HG03060 (cell line): ENCODE data around the gene ZDHHC8.

Source experiments
- ATAC-seq: cut with Tn5 transposase; IDR thresholded peaks from one replicate; pipeline ENCODE4 v1.9.1; 2021; ENCODE audit warnings: low read depth, moderate number of reproducible peaks; ENCODE audit not compliant: unreplicated experiment

Gene ZDHHC8

GRCh38 chr22:20140521-20140964 lies 8.9 kb downstream of the ZDHHC8 start:
- ATAC-seq: no peak

GRCh38 chr22:20141186-20142077 lies 9.8 kb downstream of the ZDHHC8 start:
- no peak for ATAC-seq

- no peak for ATAC-seq
Measured at GRCh38 chr22:20142711-20143621, 11.4 kb downstream of the ZDHHC8 start.

GRCh38 chr22:20143883-20144665 lies 12.5 kb downstream of the ZDHHC8 start:
- no peak for ATAC-seq

GRCh38 chr22:20145206-20145831 lies 13.7 kb downstream of the ZDHHC8 start:
- no peak for ATAC-seq

- ATAC-seq: no peak
Measured at GRCh38 chr22:20145832-20146223, 14.2 kb downstream of the ZDHHC8 start.

GRCh38 chr22:20146777-20147176 lies 15.2 kb downstream of the ZDHHC8 start:
- no peak for ATAC-seq

- ATAC-seq: no peak
Measured at GRCh38 chr22:20147237-20147988, 15.8 kb downstream of the ZDHHC8 start.

GRCh38 chr22:20148414-20148813 lies 16.8 kb downstream of the ZDHHC8 start:
- no peak for ATAC-seq

GRCh38 chr22:20149257-20150250 lies 17.9 kb downstream of the ZDHHC8 start:
- ATAC-seq: no peak

GRCh38 chr22:20150381-20151275 lies 19.0 kb downstream of the ZDHHC8 start, which contains the start of gene CCDC188:
TSS of gene CCDC188 (minus strand) at chr22:20151055. CDS start at chr22:20150986, 69 bp downstream.
- ATAC-seq: no peak

- no peak for ATAC-seq
Measured at GRCh38 chr22:20151276-20151588, 19.6 kb downstream of the ZDHHC8 start.

- no peak for ATAC-seq
Measured at GRCh38 chr22:20152464-20152890, 20.9 kb downstream of the ZDHHC8 start.

- ATAC-seq: no peak
Measured at GRCh38 chr22:20153945-20154344, 22.3 kb downstream of the ZDHHC8 start.

GRCh38 chr22:20154602-20155187 lies 23.1 kb downstream of the ZDHHC8 start:
- ATAC-seq: no peak

- no peak for ATAC-seq
Measured at GRCh38 chr22:20155330-20156041, 23.9 kb downstream of the ZDHHC8 start.
